Endothelial cell of umbilical vein (primary cell): ENCODE data around the gene PNPLA1.

Source experiments
- EZH2 ChIP-seq: IDR thresholded peaks from 2 replicates; pipeline ENCODE4 v1.6.1; 2012; ENCODE audit warnings: borderline replicate concordance, low read depth, mild to moderate bottlenecking, moderate library complexity, low read length, inconsistent platforms; ENCODE audit not compliant: severe bottlenecking
- GATA2 ChIP-seq: IDR thresholded peaks from 2 replicates; pipeline ENCODE4 v1.7.0; 2011; ENCODE audit warnings: low read depth, mild to moderate bottlenecking, moderate library complexity, mixed read lengths, low read length; ENCODE audit not compliant: insufficient read length, insufficient read depth
- JUN ChIP-seq: IDR thresholded peaks from 2 replicates; pipeline ENCODE4 v1.6.1; 2011; ENCODE audit warnings: borderline replicate concordance, low read depth; ENCODE audit not compliant: insufficient read length, insufficient read depth
- MYC ChIP-seq: IDR thresholded peaks from one replicate; pipeline ENCODE4 v1.6.1; 2011; ENCODE audit warnings: mild to moderate bottlenecking, low read depth, low read length
- POLR2A ChIP-seq: IDR thresholded peaks from 2 replicates; pipeline ENCODE4 v1.6.1; 2012; ENCODE audit warnings: low read depth, mild to moderate bottlenecking, control low read depth, low read length
- POLR2AphosphoS5 ChIP-seq: IDR thresholded peaks from 2 replicates; pipeline ENCODE4 v1.6.1; 2012; ENCODE audit warnings: low read depth, mild to moderate bottlenecking, control low read depth, low read length, moderate library complexity; ENCODE audit not compliant: insufficient read depth
- TF ChIP-seq, protein P1 (sequence below), 2 donors: IDR thresholded peaks; 1 replicate in 1 of 2; 2 replicates in 1 of 2; pipeline ENCODE4 v1.5.1; 2011; ENCODE audit warnings: low read length in 2 of 2, mild to moderate bottlenecking in 2 of 2, moderate library complexity in 2 of 2, control low read depth in 1 of 2, inconsistent platforms in 1 of 2, low read depth in 1 of 2; ENCODE audit not compliant: insufficient read depth in 1 of 2; ENCODE audit errors: extremely low read depth in 1 of 2
- TF ChIP-seq, protein P2 (sequence below): IDR thresholded peaks from 2 replicates; pipeline ENCODE4 v1.6.1; 2011; ENCODE audit not compliant: insufficient read depth, insufficient read length

DNA sequence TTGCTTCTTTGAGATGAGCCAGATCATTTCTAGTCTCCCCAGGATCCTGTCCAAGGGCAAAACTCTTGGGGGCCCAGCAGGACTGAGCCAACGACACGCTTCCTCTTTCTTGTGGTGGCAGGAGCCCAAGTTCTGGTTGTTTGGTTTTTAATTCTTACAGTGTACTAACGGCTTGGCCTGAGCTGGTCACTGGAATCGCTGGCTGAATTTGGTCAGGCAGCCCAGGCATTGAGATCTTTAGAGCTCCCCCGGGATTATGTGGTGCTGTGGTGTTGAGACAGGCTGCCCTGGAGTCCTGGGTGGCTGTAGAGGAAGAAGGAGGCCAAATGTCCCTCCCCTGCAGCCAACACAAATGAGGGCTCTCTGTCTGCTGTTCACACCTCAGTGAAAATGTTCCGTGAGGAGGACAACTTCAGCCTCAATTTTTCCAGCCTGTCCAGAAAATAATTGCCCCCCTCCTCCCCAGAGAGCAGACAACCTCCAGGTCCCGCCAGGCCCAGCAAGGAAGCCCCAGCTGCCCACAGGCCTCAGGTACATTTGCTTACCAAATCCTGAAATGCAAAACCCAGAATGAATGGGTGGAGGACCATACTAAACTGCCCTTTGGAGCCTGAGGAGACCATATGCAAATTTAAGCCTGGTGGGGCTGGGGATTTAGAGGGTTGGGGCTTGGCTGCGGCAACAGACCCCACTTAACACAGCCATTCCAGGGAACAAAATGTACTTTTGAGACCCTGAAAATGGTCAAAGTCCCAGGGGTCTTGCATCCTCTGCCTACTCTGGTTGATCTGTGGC, 43.2 kb downstream of the PNPLA1 start:
- TF ChIP-seq POLR2A (no peak), POLR2AphosphoS5 (no peak), EZH2 (no peak), JUN (no peak), GATA2 (no peak), MYC (no peak)
- TF ChIP-seq, protein P1, sequence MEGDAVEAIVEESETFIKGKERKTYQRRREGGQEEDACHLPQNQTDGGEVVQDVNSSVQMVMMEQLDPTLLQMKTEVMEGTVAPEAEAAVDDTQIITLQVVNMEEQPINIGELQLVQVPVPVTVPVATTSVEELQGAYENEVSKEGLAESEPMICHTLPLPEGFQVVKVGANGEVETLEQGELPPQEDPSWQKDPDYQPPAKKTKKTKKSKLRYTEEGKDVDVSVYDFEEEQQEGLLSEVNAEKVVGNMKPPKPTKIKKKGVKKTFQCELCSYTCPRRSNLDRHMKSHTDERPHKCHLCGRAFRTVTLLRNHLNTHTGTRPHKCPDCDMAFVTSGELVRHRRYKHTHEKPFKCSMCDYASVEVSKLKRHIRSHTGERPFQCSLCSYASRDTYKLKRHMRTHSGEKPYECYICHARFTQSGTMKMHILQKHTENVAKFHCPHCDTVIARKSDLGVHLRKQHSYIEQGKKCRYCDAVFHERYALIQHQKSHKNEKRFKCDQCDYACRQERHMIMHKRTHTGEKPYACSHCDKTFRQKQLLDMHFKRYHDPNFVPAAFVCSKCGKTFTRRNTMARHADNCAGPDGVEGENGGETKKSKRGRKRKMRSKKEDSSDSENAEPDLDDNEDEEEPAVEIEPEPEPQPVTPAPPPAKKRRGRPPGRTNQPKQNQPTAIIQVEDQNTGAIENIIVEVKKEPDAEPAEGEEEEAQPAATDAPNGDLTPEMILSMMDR (IDR thresholded peaks at IDR 0.05; ENCODE audit: extremely low read depth in 1 of 2, insufficient read depth in 1 of 2, low read depth in 1 of 2, low read length in 2 of 2), result no peak
- TF ChIP-seq, protein P2, sequence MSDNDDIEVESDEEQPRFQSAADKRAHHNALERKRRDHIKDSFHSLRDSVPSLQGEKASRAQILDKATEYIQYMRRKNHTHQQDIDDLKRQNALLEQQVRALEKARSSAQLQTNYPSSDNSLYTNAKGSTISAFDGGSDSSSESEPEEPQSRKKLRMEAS, result no peak
